ENCODE results near the gene MRPL36. TPM values are rescaled to one million over a fixed set of nuclear protein-coding genes. Genes with fewer than 3 reads are reported as not detected.

The MRPL36 gene
- total and polyA plus RNA-seq, 7 experiments from 2014 or later = 14.1 to 77.5 (median 32.4) TPM

DNA sequence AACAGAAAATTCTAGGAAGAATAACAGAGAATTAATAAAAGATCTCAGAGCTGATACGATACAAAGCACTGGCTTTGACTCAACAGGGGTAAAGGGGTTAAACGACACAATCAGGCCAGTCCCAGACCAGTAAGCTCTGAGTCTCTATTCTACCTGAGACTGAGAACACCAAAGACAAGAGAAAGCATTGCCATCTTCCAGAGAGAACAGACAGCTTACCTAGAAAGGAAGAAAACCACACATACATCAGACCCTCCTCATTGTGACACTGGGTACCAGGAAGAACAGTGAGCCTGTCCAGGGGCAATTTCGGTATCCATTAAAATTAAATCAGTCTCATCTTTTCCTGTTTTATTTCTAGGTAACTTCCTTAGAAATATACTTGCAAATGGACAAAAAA lies 41.1 kb downstream of the MRPL36 start:
- Mint-ChIP-seq H3K4me1 (no peaks in the 10 kb centered on the region), H3K9me3 (peaks cover 0 to 18% (median 8%) of the 10 kb centered on the region in 11 donors), H3K27ac (no peak overlapping the region), H3K27me3 (peaks cover 0 to 19% (median 14%) of the 10 kb centered on the region in 5 donors), H3K4me3 (no peak overlapping the region), H3K36me3 (peaks cover 0 to 7% (median 0%) of the 10 kb centered on the region in 5 donors)
- no peak for DNase-seq
- CTCF ChIA-PET = no interaction called here
- Histone ChIP-seq H3K9me3 (ENCODE audit: control insufficient read depth in 2 of 3, low read length in 3 of 3) (peaks cover 0 to 6% (median 0%) of the 10 kb centered on the region in 3 experiments), H3K27ac (ENCODE audit: low read depth, low read length) (no peak overlapping the region), H3K4me1 (ENCODE audit: control insufficient read depth in 2 of 2, insufficient read depth in 2 of 2, low read length in 2 of 2) (no peaks in the 10 kb centered on the region), H3K36me3 (ENCODE audit: control insufficient read depth in 2 of 3, insufficient read depth in 3 of 3, low read length in 3 of 3) (no peaks in the 10 kb centered on the region), H3K4me3 (ENCODE audit: low read length) (no peak overlapping the region), H3K27me3 (ENCODE audit: control insufficient read depth in 2 of 2, insufficient read depth in 2 of 2, low read length in 2 of 2) (no peaks in the 10 kb centered on the region)
- intact Hi-C loops (cut with micrococcal nuclease) = no loop called here
- no peak for ATAC-seq
- POLR2A ChIA-PET = no interaction called here

DNA sequence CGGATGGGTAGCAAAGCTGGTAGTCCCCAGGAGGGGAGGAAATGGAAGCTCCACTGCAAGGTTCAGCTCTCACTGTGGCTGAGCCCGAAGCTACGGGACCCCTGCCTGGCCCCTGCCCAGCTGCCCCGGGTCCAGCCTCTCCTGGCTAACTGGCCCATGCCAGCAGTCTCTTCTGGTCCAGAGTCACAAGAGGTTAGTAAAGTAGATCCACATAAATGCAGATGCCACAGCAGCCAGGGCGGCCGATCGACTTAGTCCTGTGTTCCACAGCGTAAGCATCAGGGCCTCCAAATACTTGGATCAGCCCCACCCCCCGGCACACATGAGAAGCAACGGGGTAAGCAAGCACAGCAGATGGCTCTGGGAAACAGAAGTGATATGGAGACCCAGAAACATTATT lies 42.1 kb downstream of the MRPL36 start:
- Histone ChIP-seq H3K9me3 (ENCODE audit: control insufficient read depth in 2 of 3, low read length in 3 of 3) (peaks cover 0 to 6% (median 0%) of the 10 kb centered on the region in 3 experiments), H3K27me3 (ENCODE audit: control insufficient read depth in 2 of 2, insufficient read depth in 2 of 2, low read length in 2 of 2) (no peaks in the 10 kb centered on the region), H3K27ac (ENCODE audit: low read depth, low read length) (no peak overlapping the region), H3K36me3 (ENCODE audit: control insufficient read depth in 2 of 3, insufficient read depth in 3 of 3, low read length in 3 of 3) (no peaks in the 10 kb centered on the region), H3K4me3 (ENCODE audit: low read length) (no peak overlapping the region), H3K4me1 (ENCODE audit: control insufficient read depth in 2 of 2, insufficient read depth in 2 of 2, low read length in 2 of 2) (no peaks in the 10 kb centered on the region)
- no peaks in the 10 kb centered on the region for H3K4me1 Mint-ChIP-seq
- POLR2A ChIA-PET = no interaction called here
- peaks cover 0 to 7% (median 0%) of the 10 kb centered on the region in 5 donors for H3K36me3 Mint-ChIP-seq
- DNase-seq (peak in 1 of 9 donors; percentile 3), ATAC-seq (no peak)
- peaks cover 0 to 13% (median 8%) of the 10 kb centered on the region in 5 donors for H3K27me3 Mint-ChIP-seq
- no peak overlapping the region for H3K27ac Mint-ChIP-seq
- H3K9me3 Mint-ChIP-seq = peaks cover 0 to 18% (median 8%) of the 10 kb centered on the region in 11 donors
- intact Hi-C loops (cut with micrococcal nuclease) = no loop called here
- H3K4me3 Mint-ChIP-seq = no peak overlapping the region
- CTCF ChIA-PET = interaction anchor here (0.9 kb wide), 1 partner anchor 19 kb away, joined by 4 read pairs; no protein-coding TSS in a partner anchor

DNA sequence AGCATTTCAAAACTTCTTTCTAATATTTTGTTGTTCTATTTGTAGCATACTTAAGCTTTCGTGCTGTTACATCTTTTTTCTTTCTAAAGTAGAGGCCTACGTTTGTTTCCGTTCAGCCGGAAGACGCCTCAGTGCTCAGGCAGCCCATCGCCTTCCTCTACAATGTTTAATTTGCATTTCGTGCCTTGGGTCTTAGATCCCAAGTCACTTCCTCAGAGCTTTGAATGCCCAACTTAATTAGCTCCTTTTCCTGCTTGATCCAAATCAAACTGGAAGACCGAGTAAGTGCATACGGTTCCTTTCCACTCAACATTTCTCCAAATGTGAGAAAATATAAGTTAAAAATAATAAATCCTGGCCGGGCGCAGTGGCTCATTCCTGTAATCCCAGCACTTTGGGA lies 43.2 kb downstream of the MRPL36 start:
- Histone ChIP-seq H3K36me3 (ENCODE audit: control insufficient read depth in 2 of 3, insufficient read depth in 3 of 3, low read length in 3 of 3) (no peaks in the 10 kb centered on the region), H3K4me3 (ENCODE audit: low read length) (no peak overlapping the region), H3K4me1 (ENCODE audit: control insufficient read depth in 2 of 2, insufficient read depth in 2 of 2, low read length in 2 of 2) (no peaks in the 10 kb centered on the region), H3K27ac (ENCODE audit: low read depth, low read length) (no peak overlapping the region), H3K27me3 (ENCODE audit: control insufficient read depth in 2 of 2, insufficient read depth in 2 of 2, low read length in 2 of 2) (no peaks in the 10 kb centered on the region), H3K9me3 (ENCODE audit: control insufficient read depth in 2 of 3, low read length in 3 of 3) (peaks cover 0 to 6% (median 0%) of the 10 kb centered on the region in 3 experiments)
- H3K27ac Mint-ChIP-seq = no peak overlapping the region
- DNase-seq = no peak
- ATAC-seq = no peak
- H3K36me3 Mint-ChIP-seq = peaks cover 0 to 7% (median 0%) of the 10 kb centered on the region in 5 donors
- POLR2A ChIA-PET = no interaction called here
- intact Hi-C loops (cut with micrococcal nuclease) = no loop called here
- CTCF ChIA-PET = no interaction called here
- no peaks in the 10 kb centered on the region for H3K4me1 Mint-ChIP-seq
- no peak overlapping the region for H3K4me3 Mint-ChIP-seq
- peaks cover 0 to 13% (median 8%) of the 10 kb centered on the region in 5 donors for H3K27me3 Mint-ChIP-seq
- H3K9me3 Mint-ChIP-seq = peaks cover 0 to 18% (median 8%) of the 10 kb centered on the region in 11 donors

DNA sequence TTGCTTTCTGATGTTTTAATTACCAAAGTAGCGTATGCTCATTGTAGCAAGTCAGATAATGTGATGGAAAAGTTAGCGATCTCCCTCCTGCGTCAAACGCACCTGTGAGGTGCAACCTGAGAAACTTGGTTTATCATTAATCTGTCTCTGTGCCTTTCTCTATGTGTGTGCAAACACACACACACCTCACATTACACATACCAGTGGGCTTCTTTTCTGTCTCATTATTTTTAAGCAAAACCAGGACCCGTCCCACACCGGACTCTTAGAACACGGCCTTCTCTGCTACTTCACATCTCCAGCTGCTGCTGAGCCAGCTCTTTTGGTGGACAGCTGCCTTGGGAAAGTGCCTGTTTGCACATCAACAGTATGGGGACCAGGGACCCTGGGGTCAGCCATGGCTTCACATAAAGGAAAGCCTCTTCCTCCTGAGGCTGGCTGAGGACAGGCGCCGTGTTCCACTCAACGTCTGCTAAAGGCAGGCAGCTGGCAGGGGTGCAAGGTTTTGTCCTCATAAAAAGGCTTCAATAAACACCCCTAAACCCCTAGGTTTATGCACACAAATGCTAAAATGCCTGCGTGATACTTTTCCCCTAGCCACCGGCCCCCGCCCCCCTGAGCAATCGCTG lies 44.2 kb downstream of the MRPL36 start:
- intact Hi-C loops (cut with micrococcal nuclease) = no loop called here
- no peaks in the 10 kb centered on the region for H3K36me3 ChIP-seq (ENCODE audit: control insufficient read depth in 2 of 3, insufficient read depth in 3 of 3, low read length in 3 of 3)
- no peak for ATAC-seq
- H3K9me3 ChIP-seq (ENCODE audit: control insufficient read depth in 2 of 3, low read length in 3 of 3) = peaks cover 0 to 6% (median 0%) of the 10 kb centered on the region in 3 experiments
- no peaks in the 10 kb centered on the region for H3K4me1 ChIP-seq (ENCODE audit: control insufficient read depth in 2 of 2, insufficient read depth in 2 of 2, low read length in 2 of 2)
- H3K27me3 ChIP-seq (ENCODE audit: control insufficient read depth in 2 of 2, insufficient read depth in 2 of 2, low read length in 2 of 2) = no peaks in the 10 kb centered on the region
- H3K9me3 Mint-ChIP-seq = peaks cover 0 to 18% (median 8%) of the 10 kb centered on the region in 11 donors
- no peak overlapping the region for H3K4me3 ChIP-seq (ENCODE audit: low read length)
- H3K27me3 Mint-ChIP-seq = peaks cover 0 to 17% (median 8%) of the 10 kb centered on the region in 5 donors
- ChIA-PET CTCF (no interaction called here), POLR2A (no interaction called here)
- DNase-seq = no peak
- H3K27ac ChIP-seq (ENCODE audit: low read depth, low read length) = no peak overlapping the region
- peaks cover 0 to 7% (median 0%) of the 10 kb centered on the region in 5 donors for H3K36me3 Mint-ChIP-seq
- no peak overlapping the region for H3K4me3 Mint-ChIP-seq
- H3K4me1 Mint-ChIP-seq = no peaks in the 10 kb centered on the region
- H3K27ac Mint-ChIP-seq = no peak overlapping the region

DNA sequence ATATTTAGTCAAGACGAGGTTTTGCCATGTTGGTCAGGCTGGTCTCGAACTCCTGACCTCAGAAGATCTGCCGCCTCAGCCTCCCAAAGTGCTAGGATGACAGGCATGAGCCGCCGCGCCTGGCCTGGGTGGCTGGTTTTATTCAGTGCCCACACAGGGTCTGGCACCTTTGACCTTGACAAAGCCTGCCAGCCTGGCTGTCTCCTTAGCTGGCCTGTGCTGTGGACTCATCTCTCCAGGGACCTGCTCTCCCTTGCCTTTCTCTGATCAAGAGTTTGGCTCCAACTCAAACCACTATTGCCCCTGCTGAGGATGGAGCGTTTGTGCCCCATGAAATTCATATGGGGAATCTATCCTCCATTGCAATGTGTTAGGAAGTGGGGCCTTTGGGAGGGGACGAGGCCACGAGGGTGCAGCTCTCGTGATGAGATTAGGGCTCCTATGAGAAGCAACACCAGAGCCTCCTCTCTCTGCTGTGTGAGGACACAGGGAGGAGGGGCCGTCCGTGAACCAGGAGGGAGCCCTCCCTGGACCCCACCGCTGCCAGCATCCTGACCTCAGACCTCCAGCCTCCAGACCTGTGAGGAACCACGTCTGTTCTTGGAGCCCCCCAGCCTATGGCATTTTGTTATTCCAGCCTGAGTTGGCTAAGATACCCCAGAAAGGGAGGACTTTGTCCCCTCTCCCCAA lies 45.0 kb downstream of the MRPL36 start:
- H3K27ac Mint-ChIP-seq = no peak overlapping the region
- Histone ChIP-seq H3K4me1 (ENCODE audit: control insufficient read depth in 2 of 2, insufficient read depth in 2 of 2, low read length in 2 of 2) (no peaks in the 10 kb centered on the region), H3K4me3 (ENCODE audit: low read length) (no peak overlapping the region), H3K27me3 (ENCODE audit: control insufficient read depth in 2 of 2, insufficient read depth in 2 of 2, low read length in 2 of 2) (no peaks in the 10 kb centered on the region), H3K27ac (ENCODE audit: low read depth, low read length) (no peak overlapping the region), H3K36me3 (ENCODE audit: control insufficient read depth in 2 of 3, insufficient read depth in 3 of 3, low read length in 3 of 3) (no peaks in the 10 kb centered on the region), H3K9me3 (ENCODE audit: control insufficient read depth in 2 of 3, low read length in 3 of 3) (peaks cover 0 to 6% (median 0%) of the 10 kb centered on the region in 3 experiments)
- POLR2A ChIA-PET = no interaction called here
- peaks cover 0 to 18% (median 8%) of the 10 kb centered on the region in 11 donors for H3K9me3 Mint-ChIP-seq
- CTCF ChIA-PET = no interaction called here
- intact Hi-C loops (cut with micrococcal nuclease) = no loop called here
- ATAC-seq (no peak), DNase-seq (no peak)
- peaks cover 0 to 7% (median 0%) of the 10 kb centered on the region in 5 donors for H3K36me3 Mint-ChIP-seq
- no peak overlapping the region for H3K4me3 Mint-ChIP-seq
- peaks cover 0 to 17% (median 8%) of the 10 kb centered on the region in 5 donors for H3K27me3 Mint-ChIP-seq
- no peaks in the 10 kb centered on the region for H3K4me1 Mint-ChIP-seq

DNA sequence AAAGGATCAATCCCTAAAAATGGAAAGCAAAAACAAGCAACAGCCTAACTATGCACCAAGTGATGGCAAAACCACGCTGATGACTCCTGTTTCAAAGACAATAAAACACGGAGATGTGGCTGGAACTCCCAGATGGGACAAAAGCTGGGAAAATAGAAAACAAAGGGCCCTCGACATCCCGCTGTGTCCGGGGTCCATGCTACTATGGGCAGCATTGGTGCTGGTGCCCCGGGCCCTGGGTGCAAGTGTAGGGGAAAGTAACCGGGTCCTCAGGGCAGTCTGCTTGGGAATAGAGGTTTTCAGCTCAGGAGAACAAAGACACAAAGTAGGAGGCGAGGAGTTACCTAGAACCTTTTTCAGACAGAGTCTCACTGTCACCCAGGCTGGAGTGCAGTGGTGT lies 46.1 kb downstream of the MRPL36 start:
- peaks cover 0 to 2% (median 0%) of the 10 kb centered on the region in 3 experiments for H3K9me3 ChIP-seq (ENCODE audit: control insufficient read depth in 2 of 3, low read length in 3 of 3)
- H3K4me3 Mint-ChIP-seq = no peak overlapping the region
- ChIA-PET CTCF (no interaction called here), POLR2A (no interaction called here)
- H3K27ac ChIP-seq (ENCODE audit: low read depth, low read length) = no peak overlapping the region
- no peaks in the 10 kb centered on the region for H3K27me3 ChIP-seq (ENCODE audit: control insufficient read depth in 2 of 2, insufficient read depth in 2 of 2, low read length in 2 of 2)
- no peak overlapping the region for H3K27ac Mint-ChIP-seq
- ATAC-seq (no peak), DNase-seq (no peak)
- peaks cover 0 to 4% (median 0%) of the 10 kb centered on the region in 5 donors for H3K36me3 Mint-ChIP-seq
- no peak overlapping the region for H3K4me3 ChIP-seq (ENCODE audit: low read length)
- H3K36me3 ChIP-seq (ENCODE audit: control insufficient read depth in 2 of 3, insufficient read depth in 3 of 3, low read length in 3 of 3) = no peaks in the 10 kb centered on the region
- intact Hi-C loops (cut with micrococcal nuclease) = no loop called here
- peaks cover 0 to 17% (median 5%) of the 10 kb centered on the region in 5 donors for H3K27me3 Mint-ChIP-seq
- no peaks in the 10 kb centered on the region for H3K4me1 ChIP-seq (ENCODE audit: control insufficient read depth in 2 of 2, insufficient read depth in 2 of 2, low read length in 2 of 2)
- peaks cover 0 to 13% (median 4%) of the 10 kb centered on the region in 11 donors for H3K9me3 Mint-ChIP-seq
- no peaks in the 10 kb centered on the region for H3K4me1 Mint-ChIP-seq
